ENCODE data around the gene RAB11FIP4. TPM values are rescaled to one million over a fixed set of nuclear protein-coding genes. Genes with fewer than 3 reads are reported as not detected.
"Not testable (repeated sequence)": the region's sequence is repeated elsewhere in the genome, so short reads cannot be mapped to it uniquely, and the experiment has no call there.

The RAB11FIP4 gene, protein sequence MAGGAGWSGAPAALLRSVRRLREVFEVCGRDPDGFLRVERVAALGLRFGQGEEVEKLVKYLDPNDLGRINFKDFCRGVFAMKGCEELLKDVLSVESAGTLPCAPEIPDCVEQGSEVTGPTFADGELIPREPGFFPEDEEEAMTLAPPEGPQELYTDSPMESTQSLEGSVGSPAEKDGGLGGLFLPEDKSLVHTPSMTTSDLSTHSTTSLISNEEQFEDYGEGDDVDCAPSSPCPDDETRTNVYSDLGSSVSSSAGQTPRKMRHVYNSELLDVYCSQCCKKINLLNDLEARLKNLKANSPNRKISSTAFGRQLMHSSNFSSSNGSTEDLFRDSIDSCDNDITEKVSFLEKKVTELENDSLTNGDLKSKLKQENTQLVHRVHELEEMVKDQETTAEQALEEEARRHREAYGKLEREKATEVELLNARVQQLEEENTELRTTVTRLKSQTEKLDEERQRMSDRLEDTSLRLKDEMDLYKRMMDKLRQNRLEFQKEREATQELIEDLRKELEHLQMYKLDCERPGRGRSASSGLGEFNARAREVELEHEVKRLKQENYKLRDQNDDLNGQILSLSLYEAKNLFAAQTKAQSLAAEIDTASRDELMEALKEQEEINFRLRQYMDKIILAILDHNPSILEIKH
- total RNA-seq, result 1.8 TPM
- long read RNA-seq, partial matches to known transcripts, result 2 of 3 reads
- long read RNA-seq, other reads (novel, unspliced or antisense), result 1 of 3 reads

DNA sequence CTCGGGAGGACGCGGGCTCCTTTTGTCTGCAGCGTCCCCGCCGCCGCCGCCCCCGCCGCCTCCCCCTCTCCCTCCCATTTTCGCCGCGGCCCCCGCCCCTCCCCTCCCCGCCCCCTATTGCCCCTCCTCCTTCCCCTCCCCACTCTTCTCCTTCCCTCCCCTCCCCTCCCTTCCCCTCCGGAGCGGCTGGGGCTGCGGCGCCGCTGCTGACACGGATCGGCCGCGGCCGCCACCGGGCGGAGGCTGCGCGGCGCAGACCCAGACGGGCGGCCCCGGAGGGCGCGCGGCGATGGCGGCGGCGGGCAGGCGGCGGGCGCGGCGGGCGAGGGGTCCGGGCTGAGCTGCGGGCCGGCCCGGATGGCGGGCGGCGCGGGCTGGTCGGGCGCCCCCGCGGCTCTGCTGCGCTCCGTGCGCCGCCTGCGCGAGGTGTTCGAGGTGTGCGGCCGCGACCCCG lies at the start of gene RAB11FIP4:
RAB11FIP4 (plus strand) TSS at position 180 of the 454 bp plus-strand sequence; CDS start at position 358, 178 bp downstream.
- DNase-seq (ENCODE audit: low spot score), result no peak

DNA sequence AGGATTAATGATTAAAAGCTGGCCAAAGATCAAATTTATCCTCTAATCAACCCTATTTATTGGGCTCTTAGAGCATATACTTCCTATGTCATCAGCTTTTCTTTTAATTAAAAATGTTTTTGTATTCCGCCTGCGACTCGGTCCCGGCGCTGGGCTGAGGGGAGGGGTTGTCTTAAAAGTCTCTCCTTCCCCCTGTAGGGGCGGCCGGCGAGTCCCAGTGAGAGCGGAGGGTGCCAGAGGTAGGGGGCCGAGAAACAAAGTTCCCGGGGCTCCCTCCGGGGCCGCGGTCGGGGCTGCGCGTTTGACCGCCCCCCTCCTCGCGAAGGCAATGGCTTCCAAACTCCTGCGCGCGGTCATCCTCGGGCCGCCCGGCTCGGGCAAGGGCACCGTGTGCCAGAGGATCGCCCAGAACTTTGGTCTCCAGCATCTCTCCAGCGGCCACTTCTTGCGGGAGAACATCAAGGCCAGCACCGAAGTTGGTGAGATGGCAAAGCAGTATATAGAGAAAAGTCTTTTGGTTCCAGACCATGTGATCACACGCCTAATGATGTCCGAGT lies 46.2 kb upstream of the RAB11FIP4 start:
- not testable (repeated sequence) for DNase-seq (ENCODE audit: low spot score)

DNA sequence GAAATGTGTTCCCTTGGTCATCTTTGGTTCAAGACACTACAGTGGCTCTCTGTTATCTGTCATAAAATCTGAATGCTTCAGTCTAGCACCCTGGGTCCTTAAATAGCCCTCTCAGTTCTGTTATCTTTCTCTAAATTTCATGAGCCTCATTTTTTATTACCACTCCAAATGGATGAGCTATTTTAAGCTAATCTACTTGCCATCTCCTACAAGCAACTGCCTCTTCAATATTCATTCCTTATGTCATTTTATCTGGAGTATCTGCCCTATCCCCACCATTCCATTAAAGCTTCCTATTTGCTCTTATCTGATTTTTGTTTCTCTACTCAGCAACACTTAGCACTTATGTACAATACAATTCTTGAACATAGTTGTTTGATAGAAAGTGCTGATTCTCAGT lies 42.0 kb upstream of the RAB11FIP4 start:
- no peak for DNase-seq (ENCODE audit: low spot score)

GRCh38 chr17:31355935-31356334 lies 35.5 kb upstream of the RAB11FIP4 start:
- DNase-seq (ENCODE audit: low spot score), result no peak

DNA sequence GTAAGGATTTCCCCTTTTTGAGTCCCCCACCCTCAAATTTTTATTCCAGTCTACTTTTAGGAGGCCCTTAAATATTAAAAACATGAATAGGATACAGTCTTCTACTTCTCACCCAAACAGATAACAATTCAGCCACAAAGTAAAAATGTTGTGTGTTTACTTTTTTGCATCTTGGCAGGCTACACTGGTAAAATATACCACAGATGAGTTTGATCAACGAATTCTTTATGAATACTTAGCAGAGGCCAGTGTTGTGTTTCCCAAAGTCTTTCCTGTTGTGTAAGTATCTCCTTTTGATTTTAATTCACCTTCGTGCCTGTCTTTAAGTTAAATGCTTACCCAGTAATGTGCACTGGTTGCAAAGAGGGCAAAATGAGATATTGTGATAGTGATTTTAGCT lies 34.4 kb upstream of the RAB11FIP4 start:
- DNase-seq (ENCODE audit: low spot score), result no peak

DNA sequence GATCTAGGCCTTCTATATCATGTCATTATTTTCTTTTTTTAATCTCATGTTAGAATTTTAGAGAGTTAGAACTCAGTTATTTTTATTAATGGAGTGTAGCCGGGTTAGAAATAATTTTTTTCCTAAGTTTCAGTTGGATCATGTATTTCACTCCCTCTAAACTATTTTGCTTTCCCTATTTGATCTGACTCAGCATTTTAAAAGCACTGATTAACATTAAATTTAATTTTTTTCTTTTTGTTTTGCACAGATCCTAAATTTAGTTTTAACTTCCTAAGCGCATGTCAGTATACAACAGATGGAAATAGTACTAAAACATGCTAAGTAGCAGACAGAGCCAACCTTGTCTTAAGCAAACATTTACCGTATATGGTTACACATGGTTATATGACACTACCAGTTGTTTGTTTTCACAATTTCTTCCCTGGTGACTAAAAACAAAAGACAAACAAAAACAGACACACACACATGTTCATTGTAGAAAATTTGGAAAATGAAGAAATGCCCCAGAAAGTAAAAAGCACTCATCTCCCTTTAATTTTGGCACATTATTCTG lies 33.6 kb upstream of the RAB11FIP4 start:
- DNase-seq (ENCODE audit: low spot score), result no peak

GRCh38 chr17:31364012-31364411 lies 27.5 kb upstream of the RAB11FIP4 start:
- no peak for DNase-seq (ENCODE audit: low spot score)

- no peak for DNase-seq (ENCODE audit: low spot score)
Measured at GRCh38 chr17:31366088-31366487, 25.4 kb upstream of the RAB11FIP4 start.

GRCh38 chr17:31369266-31369665 lies 22.2 kb upstream of the RAB11FIP4 start:
- DNase-seq (ENCODE audit: low spot score), result no peak

DNA sequence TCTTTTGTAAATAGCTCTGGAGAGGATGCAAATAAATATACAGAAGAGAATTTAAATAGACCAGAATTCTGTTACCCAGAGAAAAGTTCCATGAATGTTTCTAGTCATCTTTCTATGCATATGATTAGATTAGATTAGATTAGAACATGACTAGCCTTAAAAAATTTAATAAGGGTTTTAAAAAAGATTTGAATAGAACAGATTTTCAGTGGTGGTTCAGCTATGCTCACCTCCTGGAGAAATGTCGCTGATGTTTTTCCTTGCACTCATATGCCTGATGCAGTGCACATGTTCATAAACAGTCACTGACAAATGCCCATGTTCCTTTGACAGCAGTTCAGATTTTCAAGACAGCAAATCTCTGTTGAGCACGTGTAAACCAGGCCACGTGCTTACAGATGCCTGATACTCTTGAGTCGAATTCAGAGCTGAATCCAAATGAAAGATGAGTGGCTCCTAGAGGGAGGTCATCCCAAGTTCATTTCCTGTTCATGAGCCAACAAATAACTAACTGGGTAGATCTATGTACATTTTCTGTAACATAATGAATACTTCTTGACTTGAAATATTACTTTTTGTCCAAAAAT lies 19.9 kb upstream of the RAB11FIP4 start:
- no peak for DNase-seq (ENCODE audit: low spot score)

DNA sequence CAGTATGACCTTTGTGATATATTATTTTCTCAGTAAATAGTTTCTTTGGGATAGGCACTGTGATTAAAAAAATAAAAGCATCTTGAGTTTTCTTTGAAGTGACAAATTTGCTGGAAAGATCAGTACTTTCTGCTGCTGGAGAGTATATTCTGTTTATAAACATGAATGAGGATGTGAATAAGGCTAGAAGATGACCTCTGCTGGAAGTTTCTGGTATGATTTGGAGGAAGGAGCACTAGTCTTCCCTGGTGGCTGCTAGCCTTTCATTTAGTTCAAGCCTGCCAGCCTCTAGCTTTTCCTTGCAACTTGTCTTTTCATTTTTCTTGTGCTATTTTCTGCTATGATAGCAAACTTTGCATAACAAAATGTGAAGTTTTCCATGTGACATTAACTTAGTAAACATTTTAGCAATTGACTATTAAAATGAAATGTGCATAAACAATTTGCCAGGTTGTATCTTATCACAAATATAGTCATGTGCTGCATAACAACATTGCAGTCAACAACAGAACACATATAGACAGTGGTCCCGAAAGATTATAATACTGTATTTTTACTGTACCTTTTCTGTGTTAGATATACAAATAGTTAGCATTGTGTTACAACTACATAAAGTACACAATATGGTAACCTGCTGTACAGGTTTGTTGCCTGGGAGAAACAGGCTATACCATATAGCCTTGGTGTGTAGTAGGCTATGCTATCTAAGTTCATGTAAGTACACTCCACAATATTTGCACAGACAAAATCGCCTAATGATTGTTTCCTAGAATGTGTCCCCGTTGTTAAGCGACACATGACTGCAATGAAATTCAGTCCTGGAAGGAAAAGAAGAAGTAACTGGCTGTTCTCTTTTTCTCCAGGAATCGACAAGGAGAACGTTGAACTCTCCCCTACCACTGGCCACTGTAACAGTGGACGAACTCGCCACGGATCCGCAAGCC lies 18.1 kb upstream of the RAB11FIP4 start:
- DNase-seq (ENCODE audit: low spot score), result no peak

DNA sequence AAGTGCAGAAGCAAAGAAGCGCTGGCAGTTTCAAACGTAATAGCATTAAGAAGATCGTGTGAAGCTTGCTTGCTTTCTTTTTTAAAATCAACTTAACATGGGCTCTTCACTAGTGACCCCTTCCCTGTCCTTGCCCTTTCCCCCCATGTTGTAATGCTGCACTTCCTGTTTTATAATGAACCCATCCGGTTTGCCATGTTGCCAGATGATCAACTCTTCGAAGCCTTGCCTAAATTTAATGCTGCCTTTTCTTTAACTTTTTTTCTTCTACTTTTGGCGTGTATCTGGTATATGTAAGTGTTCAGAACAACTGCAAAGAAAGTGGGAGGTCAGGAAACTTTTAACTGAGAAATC lies 17.4 kb upstream of the RAB11FIP4 start:
- DNase-seq (ENCODE audit: low spot score), result no peak

GRCh38 chr17:31374503-31374902 lies 17.0 kb upstream of the RAB11FIP4 start:
- DNase-seq (ENCODE audit: low spot score), result no peak

GRCh38 chr17:31378638-31379037 lies 12.8 kb upstream of the RAB11FIP4 start:
- DNase-seq (ENCODE audit: low spot score), result no peak

- DNase-seq (ENCODE audit: low spot score), result no peak
Measured at GRCh38 chr17:31379597-31380205, 11.8 kb upstream of the RAB11FIP4 start.

GRCh38 chr17:31381165-31381668 lies 10.3 kb upstream of the RAB11FIP4 start:
- DNase-seq (ENCODE audit: low spot score), result no peak

DNA sequence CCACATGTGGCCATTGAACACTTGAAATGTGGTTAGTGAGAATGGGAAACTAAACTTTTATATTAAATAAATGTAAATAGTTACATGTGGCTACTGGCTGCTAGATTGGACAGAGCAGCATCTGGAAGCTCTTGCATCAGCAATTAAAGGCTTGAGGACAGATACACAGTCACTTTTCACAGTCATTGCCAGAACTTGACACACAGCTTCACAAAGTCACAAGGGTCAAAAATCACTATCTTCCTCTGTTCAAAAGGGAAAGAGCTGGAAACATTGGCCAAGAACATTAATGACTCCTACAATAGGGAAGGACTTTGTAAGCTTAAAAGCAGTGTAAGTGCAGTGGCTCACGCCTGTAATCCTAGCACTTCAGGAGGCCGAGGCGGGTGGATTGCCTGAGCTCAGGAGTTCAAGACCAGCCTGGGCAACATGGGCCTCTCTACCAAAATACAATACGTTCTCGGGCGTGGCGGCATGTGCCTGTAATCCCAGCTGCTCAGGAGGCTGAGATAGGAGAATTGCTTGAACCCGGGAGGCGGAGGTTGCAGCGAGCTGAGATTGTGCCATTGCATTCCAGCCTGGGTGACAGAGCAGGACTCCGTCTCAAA lies 8.7 kb upstream of the RAB11FIP4 start:
- DNase-seq (ENCODE audit: low spot score), result not testable (repeated sequence)

DNA sequence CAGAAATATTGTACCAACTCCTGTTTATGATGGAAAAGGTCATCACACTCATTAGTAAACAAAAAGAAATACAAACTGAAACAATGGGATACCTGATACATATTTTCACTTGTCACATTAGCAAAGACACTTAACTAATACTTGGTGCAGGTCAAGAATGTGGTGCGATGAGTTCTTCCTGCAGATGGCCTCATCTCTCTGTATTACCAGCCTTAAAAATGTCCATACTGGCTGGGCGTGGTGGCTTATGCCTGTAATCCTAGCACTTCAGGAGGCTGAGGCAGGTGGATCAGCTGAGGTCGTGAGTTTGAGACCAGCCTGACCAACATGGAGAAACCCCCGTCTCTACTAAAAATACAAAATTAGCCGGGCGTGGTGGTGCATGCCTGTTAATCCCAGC lies 8.0 kb upstream of the RAB11FIP4 start:
- DNase-seq (ENCODE audit: low spot score), result not testable (repeated sequence)
